Measurements from ENCODE around the gene BST1.

The BST1 gene

GRCh38 chr4:15665753-15666365 lies 37.0 kb upstream of the BST1 start:
- Histone ChIP-seq H3K9ac (ENCODE audit: low read length) (no peak overlapping the region), H3K9me3 (ENCODE audit: control insufficient read depth, low read length) (no peaks in the 10 kb centered on the region), H3K4me3 (ENCODE audit: low read length) (no peak overlapping the region), H3K36me3 (ENCODE audit: control insufficient read depth, insufficient read depth, low read length, severe bottlenecking) (peaks cover 10% of the 10 kb centered on the region), H3K4me1 (ENCODE audit: control insufficient read depth, insufficient read depth, low read length) (peaks cover 13% of the 10 kb centered on the region), H3K27me3 (replicated peaks; ENCODE audit: control insufficient read depth, insufficient read depth, low read length) (no peaks in the 10 kb centered on the region)
- DNase-seq (ENCODE audit: low read depth) = no peak

- Histone ChIP-seq H3K27me3 (replicated peaks; ENCODE audit: control insufficient read depth, insufficient read depth, low read length) (no peaks in the 10 kb centered on the region), H3K4me1 (ENCODE audit: control insufficient read depth, insufficient read depth, low read length) (peaks cover 13% of the 10 kb centered on the region), H3K9me3 (ENCODE audit: control insufficient read depth, low read length) (no peaks in the 10 kb centered on the region), H3K4me3 (ENCODE audit: low read length) (no peak overlapping the region), H3K9ac (ENCODE audit: low read length) (no peak overlapping the region), H3K36me3 (ENCODE audit: control insufficient read depth, insufficient read depth, low read length, severe bottlenecking) (peaks cover 10% of the 10 kb centered on the region)
- no peak for DNase-seq (ENCODE audit: low read depth)
Measured at GRCh38 chr4:15667006-15667405, 35.9 kb upstream of the BST1 start.

GRCh38 chr4:15668566-15669435 lies 34.1 kb upstream of the BST1 start:
- peaks cover 10% of the 10 kb centered on the region for H3K36me3 ChIP-seq (ENCODE audit: control insufficient read depth, insufficient read depth, low read length, severe bottlenecking)

GRCh38 chr4:15670576-15670975 lies 32.3 kb upstream of the BST1 start:
- H3K36me3 ChIP-seq (ENCODE audit: control insufficient read depth, insufficient read depth, low read length, severe bottlenecking) = peaks cover 10% of the 10 kb centered on the region

More at GRCh38 chr4:15668566-15669435, 34.1 kb upstream of the BST1 start:
- Histone ChIP-seq H3K4me3 (ENCODE audit: low read length) (no peak overlapping the region), H3K9me3 (ENCODE audit: control insufficient read depth, low read length) (no peaks in the 10 kb centered on the region), H3K9ac (ENCODE audit: low read length) (no peak overlapping the region), H3K4me1 (ENCODE audit: control insufficient read depth, insufficient read depth, low read length) (peaks cover 13% of the 10 kb centered on the region), H3K27me3 (replicated peaks; ENCODE audit: control insufficient read depth, insufficient read depth, low read length) (no peaks in the 10 kb centered on the region)
- no peak for DNase-seq (ENCODE audit: low read depth)

GRCh38 chr4:15672101-15672500 lies 30.8 kb upstream of the BST1 start:
- Histone ChIP-seq H3K4me1 (ENCODE audit: control insufficient read depth, insufficient read depth, low read length) (peaks cover 13% of the 10 kb centered on the region), H3K4me3 (ENCODE audit: low read length) (no peak overlapping the region), H3K9ac (ENCODE audit: low read length) (no peak overlapping the region), H3K36me3 (ENCODE audit: control insufficient read depth, insufficient read depth, low read length, severe bottlenecking) (peaks cover 6% of the 10 kb centered on the region), H3K27me3 (replicated peaks; ENCODE audit: control insufficient read depth, insufficient read depth, low read length) (no peaks in the 10 kb centered on the region), H3K9me3 (ENCODE audit: control insufficient read depth, low read length) (no peaks in the 10 kb centered on the region)
- DNase-seq (ENCODE audit: low read depth) = no peak

More at GRCh38 chr4:15670576-15670975, 32.3 kb upstream of the BST1 start:
- H3K9me3 ChIP-seq (ENCODE audit: control insufficient read depth, low read length) = no peaks in the 10 kb centered on the region
- no peak for DNase-seq (ENCODE audit: low read depth)
- peaks cover 13% of the 10 kb centered on the region for H3K4me1 ChIP-seq (ENCODE audit: control insufficient read depth, insufficient read depth, low read length)
- no peak overlapping the region for H3K4me3 ChIP-seq (ENCODE audit: low read length)
- H3K27me3 ChIP-seq (replicated peaks; ENCODE audit: control insufficient read depth, insufficient read depth, low read length) = no peaks in the 10 kb centered on the region
- H3K9ac ChIP-seq (ENCODE audit: low read length) = no peak overlapping the region

GRCh38 chr4:15673337-15673736 lies 29.5 kb upstream of the BST1 start:
- no peaks in the 10 kb centered on the region for H3K27me3 ChIP-seq (replicated peaks; ENCODE audit: control insufficient read depth, insufficient read depth, low read length)
- no peak overlapping the region for H3K4me3 ChIP-seq (ENCODE audit: low read length)
- H3K4me1 ChIP-seq (ENCODE audit: control insufficient read depth, insufficient read depth, low read length) = peaks cover 21% of the 10 kb centered on the region
- no peak overlapping the region for H3K9ac ChIP-seq (ENCODE audit: low read length)
- DNase-seq (ENCODE audit: low read depth) = no peak
- H3K36me3 ChIP-seq (ENCODE audit: control insufficient read depth, insufficient read depth, low read length, severe bottlenecking) = no peaks in the 10 kb centered on the region
- no peaks in the 10 kb centered on the region for H3K9me3 ChIP-seq (ENCODE audit: control insufficient read depth, low read length)

GRCh38 chr4:15674046-15674445 lies 28.8 kb upstream of the BST1 start:
- Histone ChIP-seq H3K4me1 (ENCODE audit: control insufficient read depth, insufficient read depth, low read length) (peaks cover 18% of the 10 kb centered on the region), H3K36me3 (ENCODE audit: control insufficient read depth, insufficient read depth, low read length, severe bottlenecking) (no peaks in the 10 kb centered on the region), H3K9me3 (ENCODE audit: control insufficient read depth, low read length) (no peaks in the 10 kb centered on the region), H3K9ac (ENCODE audit: low read length) (no peak overlapping the region), H3K27me3 (replicated peaks; ENCODE audit: control insufficient read depth, insufficient read depth, low read length) (no peaks in the 10 kb centered on the region), H3K4me3 (ENCODE audit: low read length) (no peak overlapping the region)
- no peak for DNase-seq (ENCODE audit: low read depth)

- Histone ChIP-seq H3K4me3 (ENCODE audit: low read length) (no peak overlapping the region), H3K36me3 (ENCODE audit: control insufficient read depth, insufficient read depth, low read length, severe bottlenecking) (no peaks in the 10 kb centered on the region), H3K4me1 (ENCODE audit: control insufficient read depth, insufficient read depth, low read length) (peaks cover 12% of the 10 kb centered on the region), H3K9me3 (ENCODE audit: control insufficient read depth, low read length) (no peaks in the 10 kb centered on the region), H3K27me3 (replicated peaks; ENCODE audit: control insufficient read depth, insufficient read depth, low read length) (no peaks in the 10 kb centered on the region), H3K9ac (ENCODE audit: low read length) (no peak overlapping the region)
- DNase-seq (ENCODE audit: low read depth) = no peak
Measured at GRCh38 chr4:15674926-15675325, 27.9 kb upstream of the BST1 start.

- Histone ChIP-seq H3K9ac (ENCODE audit: low read length) (no peak overlapping the region), H3K4me3 (ENCODE audit: low read length) (no peak overlapping the region), H3K36me3 (ENCODE audit: control insufficient read depth, insufficient read depth, low read length, severe bottlenecking) (no peaks in the 10 kb centered on the region), H3K27me3 (replicated peaks; ENCODE audit: control insufficient read depth, insufficient read depth, low read length) (no peaks in the 10 kb centered on the region), H3K9me3 (ENCODE audit: control insufficient read depth, low read length) (no peaks in the 10 kb centered on the region), H3K4me1 (ENCODE audit: control insufficient read depth, insufficient read depth, low read length) (peaks cover 15% of the 10 kb centered on the region)
- no peak for DNase-seq (ENCODE audit: low read depth)
Measured at GRCh38 chr4:15675356-15675755, 27.5 kb upstream of the BST1 start.

GRCh38 chr4:15676039-15676438 lies 26.8 kb upstream of the BST1 start:
- no peak overlapping the region for H3K9ac ChIP-seq (ENCODE audit: low read length)
- no peaks in the 10 kb centered on the region for H3K9me3 ChIP-seq (ENCODE audit: control insufficient read depth, low read length)
- peaks cover 17% of the 10 kb centered on the region for H3K4me1 ChIP-seq (ENCODE audit: control insufficient read depth, insufficient read depth, low read length)
- H3K27me3 ChIP-seq (replicated peaks; ENCODE audit: control insufficient read depth, insufficient read depth, low read length) = no peaks in the 10 kb centered on the region
- H3K4me3 ChIP-seq (ENCODE audit: low read length) = no peak overlapping the region
- DNase-seq (ENCODE audit: low read depth) = no peak
- no peaks in the 10 kb centered on the region for H3K36me3 ChIP-seq (ENCODE audit: control insufficient read depth, insufficient read depth, low read length, severe bottlenecking)

- no peaks in the 10 kb centered on the region for H3K9me3 ChIP-seq (ENCODE audit: control insufficient read depth, low read length)
- no peak overlapping the region for H3K4me3 ChIP-seq (ENCODE audit: low read length)
- H3K9ac ChIP-seq (ENCODE audit: low read length) = no peak overlapping the region
- no peaks in the 10 kb centered on the region for H3K36me3 ChIP-seq (ENCODE audit: control insufficient read depth, insufficient read depth, low read length, severe bottlenecking)
- H3K27me3 ChIP-seq (replicated peaks; ENCODE audit: control insufficient read depth, insufficient read depth, low read length) = no peaks in the 10 kb centered on the region
- no peak for DNase-seq (ENCODE audit: low read depth)
- H3K4me1 ChIP-seq (ENCODE audit: control insufficient read depth, insufficient read depth, low read length) = peaks cover 17% of the 10 kb centered on the region
Measured at GRCh38 chr4:15676899-15677298, 26.0 kb upstream of the BST1 start.
